SW480 (cell line): Measurements from ENCODE around the gene ZCCHC13.
"Not testable (repeated sequence)": the region's sequence is repeated elsewhere in the genome, so short reads cannot be mapped to it uniquely, and the experiment has no call there.

Experiments used
- DNase-seq: peaks from one replicate; pipeline ENCODE4 v3.0.0-alpha.2; 2016; ENCODE audit warnings: low spot score

The ZCCHC13 gene

DNA sequence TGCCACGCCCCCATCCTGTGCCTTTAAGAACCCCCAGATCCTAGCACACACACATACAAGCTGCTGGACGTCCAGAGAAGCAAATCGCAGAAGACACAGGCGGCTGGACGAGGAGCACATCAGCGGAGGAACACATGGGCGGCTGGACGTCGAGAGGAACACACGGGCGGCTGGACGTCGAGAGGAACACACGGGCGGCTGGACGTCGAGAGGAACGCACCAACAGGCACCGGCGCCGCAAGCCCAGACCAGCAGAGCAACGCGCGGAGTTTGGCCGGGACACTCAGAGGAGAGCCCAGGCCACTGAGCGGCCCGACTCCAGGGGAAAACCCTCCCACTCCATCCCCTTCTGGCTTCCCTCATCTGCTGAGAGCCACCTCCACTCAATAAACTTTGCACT, 17.2 kb downstream of the ZCCHC13 start:
- no peak for DNase-seq

DNA sequence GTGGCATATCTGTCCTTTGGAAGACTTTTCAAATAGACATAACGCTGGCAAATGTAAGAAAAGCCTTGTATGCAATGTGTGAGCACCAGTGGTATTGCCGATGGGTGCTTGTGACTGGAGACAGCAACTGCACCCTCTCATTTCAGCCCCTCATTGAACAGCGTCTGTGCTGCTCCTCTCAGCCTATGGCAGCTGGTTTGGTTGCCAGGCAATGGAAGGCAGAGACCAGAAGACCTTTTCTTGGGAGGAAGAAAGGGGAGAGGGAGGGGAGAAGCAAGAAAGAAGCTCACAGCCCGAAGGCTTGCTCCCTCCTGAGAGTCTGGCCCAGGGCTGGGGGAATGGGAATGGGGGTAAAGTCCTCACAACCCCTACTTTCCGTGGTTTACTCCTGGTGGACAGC, 20.2 kb downstream of the ZCCHC13 start:
- no peak for DNase-seq

DNA sequence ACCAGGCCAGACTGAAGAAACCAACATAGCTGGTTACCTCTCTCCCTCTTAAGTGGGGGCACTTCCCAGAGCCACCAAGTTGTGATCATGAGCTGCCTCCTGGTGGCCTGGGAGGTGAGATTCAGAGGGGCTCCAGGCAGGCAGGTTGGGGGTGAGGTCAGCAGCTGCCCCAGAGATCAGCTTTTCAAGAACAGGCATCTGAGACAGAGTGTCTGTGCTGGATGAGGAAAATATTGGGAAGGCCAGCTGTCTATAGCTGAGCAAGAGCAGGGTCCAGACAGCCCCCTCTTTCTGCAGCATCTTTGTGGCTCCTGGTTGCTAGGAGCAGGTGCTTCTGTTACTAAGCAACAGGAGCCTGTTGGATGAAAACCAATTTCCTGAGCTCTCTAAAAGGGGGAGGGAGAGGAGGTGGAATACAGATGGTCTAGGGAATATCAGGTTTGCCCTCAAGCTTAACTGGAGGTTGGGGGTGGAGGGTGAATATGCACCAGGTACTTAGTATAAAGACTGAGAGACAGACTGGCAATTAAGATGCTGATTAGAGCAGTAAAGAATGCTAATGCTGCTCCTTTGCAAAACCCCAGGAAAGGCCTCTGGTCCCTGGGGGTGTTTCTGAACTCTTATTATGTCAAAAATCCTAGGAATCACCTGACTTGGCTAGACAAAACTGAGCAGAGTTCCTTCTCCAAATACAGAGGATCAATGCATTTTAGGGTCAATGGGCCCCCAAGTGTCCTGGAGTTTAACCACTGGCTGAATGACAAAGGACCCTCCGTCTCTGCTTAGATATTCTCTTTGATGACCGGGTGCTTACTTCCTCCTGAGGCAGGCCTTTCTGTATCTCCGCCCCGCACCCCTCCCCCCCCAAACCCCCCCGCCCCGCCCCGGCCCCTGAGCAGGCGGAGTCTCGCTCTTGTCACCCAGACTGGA, 21.4 kb downstream of the ZCCHC13 start:
- no peak for DNase-seq

DNA sequence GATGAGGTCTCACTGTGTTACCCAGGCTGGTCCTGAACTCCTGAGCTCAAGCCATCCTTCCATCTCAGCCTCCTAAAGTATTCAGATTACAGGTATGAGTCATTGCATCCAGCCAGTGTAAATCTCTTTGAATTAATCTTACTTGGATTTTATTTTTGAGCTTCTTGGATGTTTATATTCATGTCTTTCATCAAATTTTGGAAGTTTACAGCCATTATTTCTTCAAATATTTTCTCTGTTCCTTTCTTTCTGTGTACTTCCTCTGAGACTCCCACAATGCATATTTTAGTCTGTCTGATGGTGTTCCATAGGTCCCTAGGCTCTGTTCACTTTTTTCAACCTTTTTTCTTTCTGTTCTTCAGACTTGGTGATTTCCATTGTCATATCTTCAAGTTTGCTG, 34.9 kb downstream of the ZCCHC13 start:
- no peak for DNase-seq

DNA sequence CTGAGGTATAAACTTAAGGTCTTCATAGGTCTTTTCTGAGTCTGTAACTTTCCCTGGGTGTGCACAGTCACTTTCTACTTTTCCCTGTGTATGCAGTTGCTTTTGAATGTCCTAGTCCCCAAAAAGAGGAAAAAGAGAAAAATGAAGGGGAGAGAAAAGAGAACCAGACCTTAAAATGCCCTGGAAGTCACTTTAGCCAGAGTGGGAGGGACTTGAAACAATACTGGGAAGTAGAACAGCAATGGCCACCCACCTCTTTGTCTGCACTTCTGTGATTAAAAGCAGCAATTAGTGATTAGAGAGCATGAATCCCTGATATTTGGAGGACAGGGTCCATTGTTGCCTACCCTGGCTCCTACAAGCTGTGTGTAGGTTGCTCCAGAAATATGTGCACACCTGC, 36.1 kb downstream of the ZCCHC13 start:
- DNase-seq: no peak

DNA sequence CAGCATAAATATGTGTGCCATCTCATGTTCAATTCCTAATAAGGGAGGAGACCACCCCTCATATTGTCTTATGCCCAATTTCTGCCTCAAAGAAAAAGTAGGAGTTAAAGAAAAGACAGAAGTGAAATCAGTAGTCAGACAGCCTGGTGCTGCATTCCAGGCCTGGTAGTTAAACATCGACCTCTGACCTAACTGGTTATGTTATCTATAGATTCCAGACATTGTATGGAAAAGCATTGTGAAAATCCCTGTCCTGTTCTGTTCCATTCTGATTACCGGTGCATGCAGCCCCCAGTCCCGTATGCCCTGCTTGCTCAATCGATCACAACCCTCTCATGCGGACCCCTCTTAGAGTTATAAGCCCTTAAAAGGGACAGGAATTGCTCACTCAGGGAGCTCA, 38.2 kb downstream of the ZCCHC13 start:
- not testable (repeated sequence) for DNase-seq

DNA sequence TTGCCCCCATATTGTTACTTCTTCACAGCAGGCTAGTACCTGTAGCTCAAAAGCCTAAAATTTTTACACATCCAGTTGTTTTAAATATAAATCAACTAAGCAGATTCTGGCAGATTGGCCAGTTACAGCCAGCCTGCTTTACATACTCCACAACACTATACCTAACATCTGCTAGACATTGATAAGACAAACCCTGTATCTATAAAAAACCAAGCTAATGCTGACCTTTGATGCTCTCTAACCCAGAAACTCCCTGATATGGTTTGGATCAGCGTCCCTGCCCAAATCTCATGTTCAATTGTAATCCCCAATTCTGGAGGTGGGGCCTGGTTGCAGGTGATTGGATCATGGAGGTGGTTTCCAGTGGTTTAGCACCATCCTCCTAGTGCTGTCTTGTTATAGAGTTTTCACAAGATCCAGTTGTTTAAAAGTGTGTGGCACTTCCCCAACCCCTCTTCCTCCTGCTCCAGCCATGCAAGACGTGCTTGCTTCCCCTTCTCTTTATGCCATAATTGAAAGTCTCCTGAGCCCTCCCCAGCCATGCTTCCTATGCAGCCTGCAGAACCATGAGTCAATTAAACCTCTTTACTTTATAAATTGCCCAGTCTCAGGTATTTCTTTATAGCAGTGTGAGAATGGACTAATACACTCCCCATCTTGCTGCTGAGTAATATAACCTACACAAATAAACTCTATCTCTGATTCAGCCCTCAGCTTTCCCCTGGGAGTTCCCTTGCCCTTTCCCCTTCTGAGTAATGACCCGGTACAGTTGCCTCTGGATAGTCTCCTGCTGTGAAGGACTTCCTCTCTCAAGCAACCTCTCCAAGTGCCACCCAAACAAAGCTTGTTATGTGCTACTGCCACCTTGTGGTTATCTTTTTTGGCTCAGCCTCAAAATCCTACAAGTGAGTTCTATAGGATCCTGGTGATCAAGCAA, 39.6 kb downstream of the ZCCHC13 start:
- DNase-seq: peak; percentile 83

DNA sequence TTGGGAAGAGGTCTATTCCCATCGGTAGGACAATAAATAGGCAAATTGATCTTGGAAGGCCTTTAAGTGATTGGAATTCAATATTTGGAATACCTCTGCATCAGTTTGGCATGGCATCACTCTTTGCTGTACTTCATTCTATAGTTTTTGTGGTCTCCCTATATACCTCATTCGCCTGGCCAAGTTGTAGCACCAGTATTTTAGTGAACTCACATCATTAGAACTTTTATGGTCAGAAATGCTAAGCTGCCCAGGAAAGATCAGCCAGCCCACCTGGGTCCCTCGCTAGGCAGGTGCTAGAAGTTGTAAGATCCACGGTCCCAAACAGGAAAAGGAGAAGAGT, 40.3 kb downstream of the ZCCHC13 start:
- no peak for DNase-seq

DNA sequence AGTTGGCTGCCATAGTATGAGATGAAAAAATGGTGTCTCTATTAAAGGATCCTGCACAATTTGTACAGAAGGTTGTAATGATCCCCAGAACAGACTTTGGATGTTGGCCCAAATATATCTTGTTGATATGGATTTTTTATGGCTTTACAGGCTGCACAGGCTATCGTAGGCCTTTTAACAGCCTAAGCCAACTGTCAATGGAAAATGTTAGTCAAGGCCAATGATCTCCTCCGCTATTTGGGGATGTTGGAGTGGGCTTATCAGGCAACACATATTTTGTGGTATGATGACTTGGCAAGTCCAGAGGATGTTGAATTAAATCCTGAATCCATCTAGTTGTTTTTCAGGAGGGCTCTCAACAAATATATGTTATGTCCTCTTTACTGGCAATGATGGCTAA, 42.1 kb downstream of the ZCCHC13 start:
- DNase-seq: no peak

DNA sequence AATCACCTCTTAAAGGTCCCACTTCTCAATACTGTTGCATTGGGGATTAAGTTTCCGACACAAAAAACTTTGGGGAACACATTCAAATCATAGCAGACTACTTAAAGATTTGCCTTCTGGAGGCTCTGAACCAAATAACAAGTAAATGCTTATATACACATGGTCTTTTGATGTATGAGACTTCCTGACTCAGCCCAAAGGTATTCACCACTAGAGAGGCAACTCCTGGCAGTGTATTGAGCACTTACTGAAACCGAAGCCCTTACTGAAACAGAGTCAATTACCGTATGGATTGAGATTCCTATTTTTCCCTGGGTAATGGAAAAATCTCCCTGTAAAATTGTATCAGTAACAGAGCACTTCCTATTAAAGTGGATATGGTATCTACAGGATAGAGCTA, 45.4 kb downstream of the ZCCHC13 start:
- peak; percentile 64 for DNase-seq

DNA sequence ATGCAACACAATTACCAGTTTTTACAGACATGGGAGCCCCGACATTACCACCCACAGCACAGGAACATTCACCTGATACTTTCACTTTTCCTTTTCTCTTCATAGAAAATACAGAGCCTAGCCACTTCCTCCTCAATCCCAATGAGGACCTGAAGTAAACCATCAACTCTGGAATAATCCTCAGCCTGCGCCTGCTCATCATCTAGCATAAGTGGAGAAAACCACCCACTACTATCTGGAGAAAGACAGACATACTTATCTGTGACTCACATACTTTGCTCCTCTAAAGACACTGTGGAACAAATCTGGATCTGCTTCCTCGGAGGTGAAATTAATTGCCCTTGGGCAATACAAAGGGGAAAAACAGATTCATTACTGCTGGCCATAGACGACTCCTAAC, 47.8 kb downstream of the ZCCHC13 start:
- DNase-seq: no peak

DNA sequence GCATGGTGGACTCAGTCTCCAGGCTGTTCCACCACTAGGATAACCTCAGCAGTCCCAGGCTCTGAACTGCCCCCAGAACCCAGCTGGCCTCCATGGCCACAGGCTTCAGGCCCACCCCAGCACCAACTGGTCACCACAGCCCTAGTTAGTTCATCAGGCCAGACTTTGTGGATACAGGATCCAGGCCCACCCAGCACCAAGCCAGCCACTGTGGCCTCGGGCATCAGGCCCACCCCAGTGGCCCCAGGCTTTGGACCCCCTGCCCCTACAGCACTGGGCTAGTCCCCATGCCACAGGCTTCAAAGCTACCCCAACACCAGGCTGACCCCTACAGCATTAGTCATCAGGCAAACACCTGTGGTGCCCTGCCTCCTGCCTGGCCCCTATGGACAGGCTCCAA, 50.0 kb downstream of the ZCCHC13 start:
- DNase-seq: no peak
